Measurements from ENCODE around the gene COX6B1. TPM values are rescaled to one million over a fixed set of nuclear protein-coding genes. Genes with fewer than 3 reads are reported as not detected.
A peak's percentile ranks its signal among the peaks of the same experiment; 100 is the strongest.

COX6B1 gene
- total RNA-seq, 4 donors from 2014 or later = 139 to 941 (median 369) TPM

- Histone ChIP-seq H3K36me3 (no peaks in the 10 kb centered on the region), H3K9me3 (no peaks in the 10 kb centered on the region), H3K27ac (no peak overlapping the region), H3K4me1 (peaks cover 9 to 10% of the 10 kb centered on the region in 2 donors), H3K4me3 (replicated peaks in 1 of 3) (no peak overlapping the region), H3K27me3 (no peaks in the 10 kb centered on the region)
- DNase-seq = no peak
- intact Hi-C loops (cut with DNase I) = loop anchor here (10.0 kb wide), 1 partner anchor 333 kb away; no protein-coding TSS in a partner anchor
- TF ChIP-seq CTCF (IDR thresholded peaks at IDR 0.05) (no peak), POLR2A (IDR thresholded peaks at IDR 0.05) (no peak)
- 57 to 65% methylated on average over 2 of the region's 2 CpGs for WGBS, 2 donors
Measured at GRCh38 chr19:35608251-35608650, 39.9 kb upstream of the COX6B1 start.

- no peak for TF ChIP-seq POLR2A (IDR thresholded peaks at IDR 0.05)
- no peak for TF ChIP-seq CTCF (IDR thresholded peaks at IDR 0.05)
- Histone ChIP-seq H3K4me1 (peaks cover 9 to 10% of the 10 kb centered on the region in 2 donors), H3K36me3 (no peaks in the 10 kb centered on the region), H3K27ac (no peak overlapping the region), H3K9me3 (no peaks in the 10 kb centered on the region), H3K27me3 (no peaks in the 10 kb centered on the region), H3K4me3 (replicated peaks in 1 of 3) (no peak overlapping the region)
- 80 to 89% methylated on average over 5 to 6 of the region's 6 CpGs for WGBS, 2 donors
- intact Hi-C loops (cut with DNase I) = loop anchor here (10.0 kb wide), 2 partner anchors 255 to 335 kb away; partner anchors contain the start of gene FFAR3
- DNase-seq = no peak
Measured at GRCh38 chr19:35609851-35610353, 38.2 kb upstream of the COX6B1 start.

GRCh38 chr19:35612224-35612558, 35.9 kb upstream of the COX6B1 start:
- WGBS, 2 donors = 32 to 34% methylated on average over 9 of the region's 9 CpGs
- intact Hi-C loops (cut with DNase I) = loop anchor here (10.0 kb wide), 1 partner anchor 257 kb away; the partner anchor contains the start of gene FFAR3
- TF ChIP-seq POLR2A (IDR thresholded peaks at IDR 0.05) (no peak), CTCF (IDR thresholded peaks at IDR 0.05) (no peak)

DNA sequence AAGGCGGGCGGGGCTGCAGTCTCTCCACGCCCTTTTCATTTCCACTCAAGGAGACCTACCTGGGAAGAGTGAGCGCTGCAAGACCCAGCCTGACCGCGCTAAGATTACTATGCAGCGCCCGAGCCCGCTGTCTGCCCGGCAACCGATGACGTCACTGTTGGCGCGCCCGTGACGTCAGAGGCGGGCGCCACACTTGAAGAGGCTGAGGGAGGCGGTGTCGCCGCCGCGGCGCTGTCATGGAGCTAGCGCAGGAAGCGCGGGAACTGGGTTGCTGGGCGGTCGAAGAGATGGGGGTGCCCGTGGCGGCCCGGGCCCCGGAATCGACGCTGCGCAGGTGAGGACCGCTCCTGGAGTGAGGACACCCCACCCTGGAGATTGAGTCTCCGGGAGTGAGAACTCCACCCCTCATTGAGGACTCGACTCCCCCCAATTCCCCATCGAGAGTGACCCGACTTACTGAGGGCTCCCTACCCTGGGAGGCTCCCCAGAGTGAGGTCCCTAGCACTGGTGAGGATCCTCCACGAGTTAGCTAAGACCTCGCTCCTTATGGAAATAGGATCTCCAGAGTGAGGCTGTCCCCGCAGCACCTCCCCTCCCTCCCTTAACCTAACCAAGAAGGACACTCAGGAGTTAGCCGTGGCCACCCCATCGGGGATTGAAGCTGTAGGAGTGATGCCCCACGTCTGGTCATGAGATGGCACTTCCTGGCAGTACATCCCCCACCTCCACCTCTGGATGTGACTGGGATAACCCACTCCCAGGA, 35.4 kb upstream of the COX6B1 start, which contains the start of gene HAUS5:
HAUS5 (plus strand) TSS at position 177 of the 763 bp plus-strand sequence; CDS start at position 237, 60 bp downstream.
- Histone ChIP-seq H3K27ac (peak within 1 kb of the TSS in 2 of 3 donors; percentile 3 to 51), H3K4me1 (peaks cover 9 to 10% of the 10 kb centered on the region in 2 donors), H3K9me3 (no peaks in the 10 kb centered on the region), H3K27me3 (no peaks in the 10 kb centered on the region), H3K4me3 (replicated peaks in 1 of 3) (peak within 1 kb of the TSS; percentile 5 to 55 (median 44)), H3K36me3 (no peaks in the 10 kb centered on the region)
- peak; percentile 92 for DNase-seq
- WGBS, 2 donors = 0% methylated on average over 15 to 24 of the region's 47 CpGs
- intact Hi-C loops (cut with DNase I) = loop anchor here (10.0 kb wide), 1 partner anchor 258 kb away; the partner anchor contains the start of gene FFAR3
- TF ChIP-seq CTCF (IDR thresholded peaks at IDR 0.05) = peak in 1 of 6 experiments; percentile 56
- TF ChIP-seq POLR2A (IDR thresholded peaks at IDR 0.05) = peak in 1 of 2 donors; percentile 45

More at GRCh38 chr19:35612224-35612558, 35.9 kb upstream of the COX6B1 start:
- H3K9me3 ChIP-seq = no peaks in the 10 kb centered on the region
- DNase-seq = no peak
- H3K27ac ChIP-seq = peak overlapping the region in 1 of 3 donors; percentile 3
- peak overlapping the region in 1 of 3 donors; percentile 55 for H3K4me3 ChIP-seq (replicated peaks in 1 of 3)
- peaks cover 9 to 10% of the 10 kb centered on the region in 2 donors for H3K4me1 ChIP-seq
- H3K36me3 ChIP-seq = no peaks in the 10 kb centered on the region
- H3K27me3 ChIP-seq = no peaks in the 10 kb centered on the region

DNA sequence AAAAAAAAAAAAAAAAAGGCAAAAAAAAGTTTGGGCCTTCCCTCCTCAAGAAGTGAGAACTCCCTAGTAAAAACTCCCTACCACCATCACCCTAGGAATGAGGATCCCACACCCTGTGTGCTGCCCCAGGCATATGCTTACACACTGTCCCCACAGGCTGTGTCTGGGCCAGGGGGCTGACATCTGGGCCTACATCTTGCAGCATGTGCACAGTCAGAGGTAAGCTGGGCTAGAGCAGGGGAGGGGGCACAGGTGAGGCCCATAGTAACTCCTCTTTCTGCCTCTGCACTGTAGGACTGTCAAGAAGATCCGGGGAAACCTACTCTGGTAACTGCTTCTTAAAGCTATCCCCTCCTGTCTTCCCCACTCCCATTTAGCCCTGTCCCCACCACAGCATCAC, 34.5 kb upstream of the COX6B1 start:
- peaks cover 9 to 10% of the 10 kb centered on the region in 2 donors for H3K4me1 ChIP-seq
- no peaks in the 10 kb centered on the region for H3K27me3 ChIP-seq
- TF ChIP-seq CTCF (IDR thresholded peaks at IDR 0.05) (no peak), POLR2A (IDR thresholded peaks at IDR 0.05) (no peak)
- no peak for DNase-seq
- H3K27ac ChIP-seq = no peak overlapping the region
- H3K9me3 ChIP-seq = no peaks in the 10 kb centered on the region
- H3K4me3 ChIP-seq (replicated peaks in 1 of 3) = no peak overlapping the region
- 73 to 92% methylated on average over 1 of the region's 1 CpG for WGBS, 2 donors
- intact Hi-C loops (cut with DNase I) = loop anchor here (10.0 kb wide), 1 partner anchor 259 kb away; the partner anchor contains the start of gene FFAR3
- H3K36me3 ChIP-seq = no peaks in the 10 kb centered on the region
